ENCODE data around the gene TOR1AIP1.
A peak's percentile ranks its signal among the peaks of the same experiment; 100 is the strongest.
"Not testable (repeated sequence)": the region's sequence is repeated elsewhere in the genome, so short reads cannot be mapped to it uniquely, and the experiment has no call there.

The TOR1AIP1 gene

DNA sequence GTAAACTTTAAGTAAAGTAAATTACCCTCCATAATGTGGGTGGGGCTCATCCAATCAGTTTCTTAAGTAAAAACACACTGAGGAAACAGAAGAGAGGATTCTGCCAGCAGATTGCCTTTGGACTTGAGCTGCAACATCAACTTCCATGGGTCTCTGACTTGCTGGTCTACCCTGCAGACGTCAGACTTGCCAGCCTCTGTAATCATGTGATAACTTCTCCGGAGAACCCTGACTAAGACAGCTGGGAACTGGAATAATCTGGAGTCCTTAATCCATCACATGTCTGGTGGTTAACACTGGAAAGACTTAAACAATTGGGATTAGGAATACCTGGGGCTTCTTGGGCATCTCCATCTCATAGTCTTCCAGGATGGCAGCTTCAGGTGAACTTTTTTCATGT is 59.4 kb downstream of the TOR1AIP1 start:
- DNase-seq = no peak

DNA sequence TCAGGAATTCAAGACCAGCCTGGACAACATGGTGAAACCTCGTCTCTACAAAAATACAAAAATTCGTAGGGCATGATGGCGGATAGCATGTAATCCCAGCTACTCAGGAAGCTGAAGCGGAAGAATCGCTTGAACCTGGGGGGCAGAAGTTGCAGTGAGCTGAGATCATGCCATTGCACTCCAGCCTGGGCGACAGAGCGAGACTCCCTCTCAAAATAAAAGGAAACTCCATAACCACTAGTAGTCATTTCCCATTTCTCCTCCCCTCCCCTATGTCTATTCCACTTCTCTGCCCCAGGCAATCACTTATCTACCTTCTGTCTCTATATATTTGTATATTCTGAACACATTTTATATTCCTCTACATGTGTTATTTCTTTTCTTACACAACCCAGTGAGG is 68.6 kb downstream of the TOR1AIP1 start:
- DNase-seq = no peak

- no peak for DNase-seq
Observed at GRCh38 chr1:179951383-179952144, 69.5 kb downstream of the TOR1AIP1 start.

DNA sequence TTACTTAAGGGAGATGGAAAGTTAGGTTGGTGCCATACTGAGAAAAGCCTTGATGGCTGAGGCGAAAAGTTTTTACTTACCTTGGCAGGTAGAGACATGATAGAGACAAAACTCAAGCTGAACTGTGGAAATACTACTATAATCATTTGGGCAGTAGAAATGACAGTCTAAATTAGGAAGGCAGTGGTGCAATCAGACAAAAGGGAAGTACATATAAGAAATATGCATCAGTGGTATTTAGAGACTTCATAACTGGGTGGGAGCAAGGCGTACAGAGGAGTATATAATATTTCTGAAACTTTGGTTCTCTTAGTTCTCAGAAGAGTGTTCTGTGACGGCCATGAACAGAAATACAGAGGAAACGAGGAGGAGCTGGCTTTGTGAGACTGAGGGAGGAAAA is 70.1 kb downstream of the TOR1AIP1 start:
- DNase-seq = no peak

DNA sequence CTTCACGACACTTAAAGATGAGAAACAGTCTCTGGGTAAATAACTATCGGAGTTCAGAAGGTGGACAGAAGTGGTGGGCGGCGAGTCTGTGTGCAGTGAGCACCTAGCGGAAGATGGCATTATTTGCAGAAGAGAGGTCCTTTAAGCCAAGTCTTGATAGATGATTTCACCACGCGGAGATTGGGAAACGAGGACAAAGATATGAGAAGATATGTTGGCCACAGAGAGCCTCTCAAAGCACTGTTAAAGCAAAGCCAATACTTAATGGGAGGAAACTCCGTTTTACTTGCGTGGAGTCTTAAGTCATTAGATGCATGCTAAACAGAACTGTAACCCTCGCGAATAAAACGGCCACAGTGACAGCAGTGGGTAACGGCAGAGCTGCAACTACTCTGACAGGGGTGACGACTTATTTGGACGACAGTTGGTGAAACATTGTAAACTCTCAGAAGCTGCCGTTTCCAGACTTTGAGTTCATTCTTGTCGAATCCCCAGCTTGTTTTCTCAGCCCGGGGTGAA is 71.9 kb downstream of the TOR1AIP1 start:
- DNase-seq = peak; percentile 74

DNA sequence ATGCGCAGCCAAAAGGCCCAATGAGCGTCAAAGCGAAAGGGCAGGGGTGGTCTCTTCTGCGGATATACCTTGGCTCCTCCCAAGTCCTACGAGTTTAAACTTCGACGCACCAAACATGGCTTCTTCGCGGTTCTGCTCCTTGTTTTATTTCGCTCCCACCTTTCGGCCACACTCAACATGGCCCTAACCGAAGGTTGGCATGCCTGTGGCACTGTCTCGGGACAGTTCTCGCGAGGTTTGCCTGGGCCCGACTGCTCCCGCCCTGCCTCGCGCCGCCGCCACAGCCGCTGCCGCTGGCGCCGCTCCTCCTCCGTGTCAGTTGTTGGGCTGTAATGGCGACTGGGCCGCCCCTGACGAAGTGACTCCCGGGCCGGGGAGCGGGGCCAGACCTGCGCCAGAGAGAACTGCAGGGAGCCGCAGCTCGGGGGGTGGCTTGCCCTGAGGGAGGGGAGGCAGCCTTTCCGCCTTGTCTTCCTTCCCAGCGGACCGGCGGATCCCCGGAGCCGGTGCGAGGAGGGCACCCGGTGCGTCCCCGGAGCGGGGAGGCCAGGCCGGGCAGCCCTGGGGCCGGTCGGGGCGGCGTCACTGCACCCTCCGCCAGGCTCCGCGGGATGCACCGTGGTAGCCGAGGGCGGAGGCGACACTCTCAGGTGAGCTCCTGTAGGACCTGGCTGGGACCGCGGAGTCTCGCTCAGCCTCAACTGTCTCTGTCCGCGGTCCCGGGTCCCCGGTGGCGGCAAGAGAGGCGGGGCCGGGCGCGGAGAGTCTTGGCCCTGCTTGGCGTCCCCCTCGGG is 72.6 kb downstream of the TOR1AIP1 start, which contains the start of gene CEP350:
Gene CEP350, plus strand, starts transcription at position 318 of the 794 bp plus-strand sequence. CDS start 31,372 bp downstream, outside the sequence.
- peak; percentile 99 for DNase-seq

- peak; percentile 19 for DNase-seq
Observed at GRCh38 chr1:179955287-179955680, 73.2 kb downstream of the TOR1AIP1 start.

DNA sequence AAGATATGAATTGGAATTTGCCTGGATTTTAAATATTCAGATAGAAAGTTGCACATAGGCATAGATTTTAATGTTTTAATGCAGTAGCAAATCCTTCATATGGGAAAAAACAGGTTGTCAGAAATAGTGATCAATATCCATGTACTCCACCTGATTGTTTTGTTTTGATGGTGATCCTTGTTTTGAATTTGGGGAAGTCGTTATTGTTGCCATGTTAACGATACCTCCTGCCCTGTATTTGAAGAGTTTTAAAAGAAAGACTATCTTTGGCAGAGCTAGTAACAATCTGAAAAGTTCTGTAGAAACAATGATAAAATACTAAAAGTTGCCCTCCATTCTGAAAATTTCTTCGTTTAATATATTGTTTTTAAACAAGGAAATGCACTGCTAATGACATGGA is 73.6 kb downstream of the TOR1AIP1 start:
- DNase-seq = no peak

DNA sequence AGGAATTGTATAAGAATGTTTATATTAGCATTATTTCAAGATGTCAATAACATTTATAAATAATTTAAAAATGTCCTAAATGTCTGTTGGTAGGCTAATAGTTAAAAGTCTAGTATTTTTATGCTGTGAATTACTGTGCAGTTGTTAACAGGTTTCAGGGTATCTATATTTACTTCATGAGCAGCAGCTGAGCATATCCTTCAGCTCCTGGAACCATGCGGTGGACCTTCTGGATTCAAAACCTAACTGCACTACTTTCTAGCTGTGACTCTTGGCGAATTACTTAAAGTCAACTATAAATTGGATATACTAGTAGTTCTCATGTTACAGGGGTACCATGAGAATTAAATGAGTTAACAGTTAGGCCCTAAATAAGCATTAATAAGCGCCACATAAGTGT is 76.3 kb downstream of the TOR1AIP1 start:
- DNase-seq = no peak

DNA sequence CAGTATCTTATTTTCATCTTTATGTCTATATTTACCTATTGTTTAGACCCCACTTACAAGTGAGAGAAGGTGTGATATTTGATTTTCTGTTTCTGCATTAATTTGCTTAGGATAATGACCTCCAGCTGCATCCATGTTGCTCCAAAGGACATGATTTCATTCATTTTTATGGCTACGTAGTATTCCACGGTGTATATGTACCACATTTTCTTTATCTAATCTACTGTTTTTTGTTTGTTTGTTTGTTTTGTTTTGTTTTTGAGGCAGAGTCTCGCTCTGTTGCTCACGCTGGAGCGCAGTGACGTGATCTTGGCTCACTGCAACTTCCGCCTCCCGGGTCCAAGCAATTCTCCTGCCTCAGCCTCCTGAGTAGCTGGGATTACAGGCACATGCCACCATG is 80.1 kb downstream of the TOR1AIP1 start:
- not testable (repeated sequence) for DNase-seq

DNA sequence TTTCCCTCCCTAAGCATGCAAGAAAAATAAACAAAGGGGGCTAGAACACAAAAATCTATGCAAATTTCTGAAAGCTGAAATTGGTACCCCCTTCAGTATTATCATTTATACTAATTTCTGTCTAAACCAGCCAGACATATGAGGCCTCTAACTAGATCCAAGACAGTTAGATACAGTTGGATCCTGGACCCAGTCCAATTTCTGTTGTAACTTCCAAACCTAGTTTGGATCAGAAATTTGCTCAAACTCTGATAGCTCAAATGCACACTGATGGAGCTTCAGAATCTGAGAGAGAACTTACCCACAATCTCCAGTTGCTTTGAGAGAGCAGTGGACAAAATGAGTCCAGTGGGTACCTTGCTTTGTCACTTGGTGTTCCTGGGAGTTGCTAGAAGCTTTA is 84.5 kb downstream of the TOR1AIP1 start:
- DNase-seq = no peak

- no peak for DNase-seq
Observed at GRCh38 chr1:179968284-179968993, 86.4 kb downstream of the TOR1AIP1 start.

GRCh38 chr1:179968994-179969919 is 87.2 kb downstream of the TOR1AIP1 start:
- no peak for DNase-seq
